Embryonic facial prominence (tissue), 1 donor: ENCODE data around the gene ZNF428.
"Not testable (repeated sequence)": the region's sequence is repeated elsewhere in the genome, so short reads cannot be mapped to it uniquely, and the experiment has no call there.

Experiments used
- DNase-seq: peaks from one replicate; pipeline ENCODE4 v3.0.0-alpha.2; 2016; ENCODE audit errors: extremely low spot score

ZNF428 gene

DNA sequence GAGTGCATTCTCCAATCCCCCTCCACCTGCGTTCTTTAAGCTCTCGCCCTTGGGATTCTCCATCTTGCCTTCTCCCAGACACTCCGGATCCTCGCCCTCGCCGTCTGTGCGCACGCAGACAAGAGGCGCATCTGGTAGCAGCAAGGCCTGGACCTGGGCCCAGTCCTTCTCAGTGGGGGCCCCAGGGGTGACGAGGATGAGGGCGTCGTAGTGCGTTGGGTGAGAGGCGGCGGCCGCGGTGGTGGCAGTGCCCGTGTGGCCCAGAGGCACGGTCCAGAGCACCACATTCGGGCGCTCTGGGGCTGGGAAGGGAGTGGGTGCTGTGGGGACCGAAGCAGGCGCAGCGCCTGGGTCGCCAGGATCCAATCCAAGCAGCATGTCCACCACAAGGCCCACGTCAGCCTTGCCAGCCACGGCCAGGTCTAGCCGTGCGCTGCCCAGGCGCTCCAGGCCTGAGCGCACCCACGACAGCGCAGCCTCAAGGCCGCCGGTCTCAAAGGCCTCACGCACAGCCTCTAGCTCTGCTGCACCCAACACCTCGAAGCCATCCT lies 26.6 kb downstream of the ZNF428 start:
- no peak for DNase-seq

DNA sequence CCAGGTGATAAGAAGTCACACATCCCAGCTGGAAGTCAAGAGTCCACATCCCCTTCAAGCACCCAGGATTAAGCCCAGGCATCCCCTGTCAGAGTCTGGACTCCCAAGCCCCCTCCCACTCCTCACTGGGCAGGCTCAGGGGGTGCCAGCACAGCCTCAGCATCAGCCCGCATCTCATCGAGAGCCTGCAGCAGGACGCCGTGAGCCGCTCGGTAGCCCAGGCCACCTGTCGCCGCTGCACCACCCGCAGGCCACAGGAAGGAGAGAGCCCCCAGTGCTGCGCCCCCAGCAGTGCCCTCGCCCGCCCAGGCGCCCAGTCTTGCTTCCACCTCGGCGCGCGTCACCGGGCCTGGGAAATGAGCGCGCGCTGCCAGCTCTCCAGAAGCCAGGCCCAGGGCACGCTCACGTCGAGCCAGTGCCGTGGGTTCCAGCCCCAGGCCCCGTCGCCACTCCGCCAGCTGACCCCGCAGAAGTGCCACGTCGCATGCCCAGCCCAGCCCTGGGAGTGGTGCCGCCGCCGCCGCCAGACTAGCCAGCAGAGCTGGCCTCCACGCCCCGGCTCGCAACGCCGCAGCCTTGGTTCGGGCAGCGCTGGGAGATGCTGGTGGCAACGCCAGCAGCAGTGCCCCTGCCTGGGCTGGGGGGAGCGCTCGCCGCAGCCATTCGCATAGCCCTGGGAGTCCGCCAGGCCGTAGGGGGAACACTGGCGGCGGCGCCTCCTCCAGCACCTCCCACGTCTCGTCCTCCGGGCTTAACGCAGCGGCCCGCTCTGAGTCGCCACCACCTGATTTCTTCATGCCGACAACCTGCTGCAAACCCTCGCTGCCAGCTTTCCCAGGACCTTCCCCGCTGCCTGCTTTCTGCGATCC lies 27.3 kb downstream of the ZNF428 start:
- DNase-seq: no peak

DNA sequence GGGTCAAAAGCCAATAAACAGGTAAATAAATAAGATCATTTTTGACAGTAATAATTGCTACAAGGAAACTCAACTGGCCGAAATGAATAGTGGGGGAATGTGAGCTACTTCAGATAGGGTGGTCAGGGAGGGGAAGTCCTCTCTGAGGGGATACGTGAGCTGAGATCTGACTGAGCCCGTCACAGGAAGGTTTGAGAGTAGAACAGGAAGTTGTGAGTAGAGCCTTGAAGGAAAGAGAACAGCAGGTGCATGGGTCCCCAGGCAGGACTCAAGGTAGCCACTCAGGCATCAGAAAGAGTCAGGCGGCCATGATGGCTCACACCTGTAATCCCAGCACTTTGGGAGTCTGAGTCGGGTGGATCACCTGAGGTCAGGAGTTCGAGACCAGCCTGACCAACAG lies 29.8 kb downstream of the ZNF428 start:
- no peak for DNase-seq

DNA sequence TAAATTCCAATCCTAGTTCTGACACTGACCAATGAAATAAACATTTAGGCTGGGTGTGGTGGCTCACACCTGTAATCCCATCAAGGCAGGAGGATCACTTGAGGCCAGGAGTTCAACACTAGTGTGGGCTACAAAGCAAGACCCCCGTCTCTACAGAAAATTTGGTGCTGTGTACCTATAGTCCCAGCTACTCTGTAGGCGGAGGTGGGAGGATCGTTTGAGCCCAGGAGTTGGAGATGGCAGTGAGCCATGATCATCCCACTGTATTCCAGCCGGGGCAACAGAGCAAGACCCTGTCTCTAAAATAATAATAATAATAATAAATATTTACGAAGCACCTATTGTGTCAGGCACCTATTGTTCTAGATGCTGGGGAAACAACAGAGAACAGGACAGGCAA lies 30.2 kb downstream of the ZNF428 start:
- no peak for DNase-seq

DNA sequence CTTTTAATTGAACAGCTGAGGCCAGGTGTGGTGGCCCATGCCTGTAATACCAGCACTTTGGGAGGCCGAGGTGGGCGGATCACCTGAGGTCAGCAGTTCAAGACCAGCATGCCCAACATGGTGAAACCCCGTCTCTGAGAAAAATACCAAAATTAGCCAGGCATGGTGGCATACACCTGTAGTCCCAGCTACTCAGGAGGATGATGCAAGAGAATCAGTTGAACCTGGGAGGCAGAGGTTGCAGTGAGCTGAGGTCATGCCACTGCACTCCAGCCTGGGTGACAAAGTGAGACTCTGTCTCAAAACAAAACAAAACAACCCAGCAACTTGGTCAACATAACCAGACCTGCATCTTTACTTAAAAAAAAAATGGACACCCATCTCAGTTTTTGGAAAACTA lies 32.4 kb downstream of the ZNF428 start:
- DNase-seq: not testable (repeated sequence)

DNA sequence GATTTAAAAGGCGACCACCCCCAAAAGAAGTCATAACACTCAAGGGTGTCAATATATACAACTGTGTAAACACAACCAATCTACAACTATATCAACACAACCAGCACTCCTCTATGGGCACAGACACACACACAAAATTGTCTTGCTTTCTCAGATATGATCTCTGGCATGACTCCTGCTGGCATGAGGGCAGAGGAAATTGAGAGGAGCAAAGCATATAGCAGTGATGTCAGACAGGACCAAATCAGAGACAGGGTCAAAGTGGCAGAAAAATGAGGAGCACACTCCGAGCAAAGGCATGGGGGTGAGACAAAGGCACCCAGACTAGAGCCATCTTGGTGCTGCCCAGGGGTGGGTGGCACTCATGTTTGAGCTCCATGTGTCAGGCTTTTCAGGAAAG lies 33.1 kb downstream of the ZNF428 start:
- DNase-seq: no peak

DNA sequence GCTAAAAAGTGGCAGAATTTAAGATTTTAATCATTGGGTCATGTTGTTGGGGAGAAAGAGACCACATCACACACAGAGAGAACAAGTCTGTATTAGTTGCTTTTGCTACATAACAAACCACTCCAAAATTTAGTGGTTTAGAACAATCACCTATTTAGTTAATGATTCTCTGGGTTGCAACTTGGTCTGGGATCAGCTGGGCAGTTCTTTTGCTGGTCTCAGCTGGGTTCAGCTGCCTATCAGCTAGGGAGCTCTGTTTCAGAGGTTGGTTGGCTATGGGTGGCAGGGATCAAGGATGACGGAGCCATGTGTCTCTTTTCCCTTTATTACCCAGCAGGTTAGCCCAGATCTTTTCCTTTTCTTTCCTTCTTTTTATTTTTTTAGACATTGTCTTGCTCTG lies 34.9 kb downstream of the ZNF428 start:
- no peak for DNase-seq

DNA sequence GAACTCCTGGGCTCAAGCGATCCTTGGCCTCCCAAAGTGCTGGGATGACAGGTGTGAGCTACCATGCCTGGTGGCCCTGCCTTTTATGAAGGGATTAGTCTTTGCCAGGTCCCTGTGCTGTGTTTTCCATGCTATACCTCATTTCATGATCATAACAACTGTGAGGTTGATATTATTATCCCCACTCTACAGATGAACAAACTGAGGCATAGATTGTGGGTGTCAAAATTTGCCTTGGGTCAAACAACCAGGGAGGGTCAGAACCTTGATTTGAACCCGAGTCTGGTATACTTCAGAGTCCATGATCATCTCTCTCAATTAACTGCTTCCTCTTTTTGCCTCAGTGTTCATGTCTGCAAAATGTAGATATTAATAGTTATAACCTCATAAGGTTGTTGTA lies 36.9 kb downstream of the ZNF428 start:
- no peak for DNase-seq

DNA sequence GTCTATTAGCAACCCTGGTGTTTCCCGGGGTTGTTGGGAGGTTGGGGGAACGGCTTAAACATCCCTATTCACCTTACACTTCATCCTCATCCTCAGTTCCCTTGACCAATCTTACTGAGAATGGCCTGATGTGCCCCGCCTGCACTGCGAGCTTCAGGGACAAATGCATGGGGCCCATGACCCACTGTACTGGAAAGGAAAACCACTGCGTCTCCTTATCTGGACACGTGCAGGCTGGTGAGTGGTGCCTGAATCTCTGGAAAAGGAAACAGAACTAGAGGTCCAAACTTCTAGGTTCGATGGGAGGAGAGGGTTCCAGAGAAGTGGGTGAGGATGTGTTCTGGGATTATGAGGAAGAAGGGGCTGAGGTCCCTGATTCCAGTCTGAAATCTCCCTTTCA lies 38.0 kb downstream of the ZNF428 start:
- DNase-seq: no peak

DNA sequence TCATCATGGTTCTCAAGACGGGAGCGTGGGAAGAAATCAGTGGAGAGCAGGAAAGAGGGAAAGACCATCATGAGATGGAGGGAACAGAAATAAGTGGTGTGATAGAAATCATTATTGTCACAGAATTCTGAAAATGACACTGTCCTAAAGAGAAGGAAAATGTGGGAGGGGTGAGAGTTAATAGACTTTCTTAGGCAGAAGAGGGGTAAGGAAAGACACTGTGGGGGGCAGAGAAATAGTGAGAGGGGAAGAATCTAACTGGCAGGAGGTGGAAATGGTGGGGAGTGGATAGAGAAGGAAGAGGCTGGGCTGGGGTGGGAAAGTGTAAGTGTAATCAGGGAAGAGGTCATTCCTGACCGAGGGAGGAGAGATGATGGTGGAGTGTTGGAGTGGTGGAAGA lies 40.6 kb downstream of the ZNF428 start:
- no peak for DNase-seq

DNA sequence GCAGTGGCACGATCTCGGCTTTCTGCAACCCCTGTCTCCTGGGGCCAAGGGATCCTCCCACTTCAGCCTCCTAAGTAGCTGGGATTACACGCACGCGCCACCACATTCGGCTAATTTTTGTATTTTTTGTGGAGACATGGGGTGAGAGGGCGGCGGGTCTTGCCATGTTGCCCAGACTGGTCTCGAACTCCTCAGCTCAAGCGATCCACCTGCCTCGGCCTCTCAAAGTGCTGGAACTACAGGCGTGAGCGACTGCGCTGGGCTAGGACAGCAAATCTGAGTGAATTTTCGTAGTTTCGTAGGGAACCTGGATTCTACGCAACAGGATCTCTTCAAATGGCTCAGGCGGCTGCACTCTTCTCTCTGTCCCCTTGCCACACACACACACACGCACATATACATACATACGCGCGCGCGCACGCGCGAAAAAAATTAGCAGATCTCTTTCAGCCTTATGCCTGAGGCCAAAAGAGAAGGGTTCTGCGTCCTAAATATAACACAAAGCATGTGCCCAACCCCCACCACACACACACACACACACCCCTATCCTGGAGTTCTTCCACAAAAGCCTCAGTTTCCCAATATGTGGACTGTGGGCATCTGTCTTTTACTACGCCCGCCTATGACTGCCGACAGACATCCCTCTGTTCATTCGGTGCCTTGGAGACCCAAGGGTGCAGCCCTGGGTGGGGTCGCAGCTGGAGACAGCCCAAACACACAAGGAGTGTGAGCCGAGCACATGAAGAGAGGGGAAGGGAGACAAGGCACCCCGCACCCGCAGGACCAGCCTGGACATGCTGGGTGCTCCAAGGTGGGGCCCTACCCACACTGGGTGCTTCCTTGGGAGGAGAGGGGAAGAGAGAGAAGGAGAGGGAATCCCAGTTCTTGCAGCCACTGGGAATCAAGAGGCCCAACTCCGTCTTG lies 43.2 kb downstream of the ZNF428 start:
- no peak for DNase-seq

DNA sequence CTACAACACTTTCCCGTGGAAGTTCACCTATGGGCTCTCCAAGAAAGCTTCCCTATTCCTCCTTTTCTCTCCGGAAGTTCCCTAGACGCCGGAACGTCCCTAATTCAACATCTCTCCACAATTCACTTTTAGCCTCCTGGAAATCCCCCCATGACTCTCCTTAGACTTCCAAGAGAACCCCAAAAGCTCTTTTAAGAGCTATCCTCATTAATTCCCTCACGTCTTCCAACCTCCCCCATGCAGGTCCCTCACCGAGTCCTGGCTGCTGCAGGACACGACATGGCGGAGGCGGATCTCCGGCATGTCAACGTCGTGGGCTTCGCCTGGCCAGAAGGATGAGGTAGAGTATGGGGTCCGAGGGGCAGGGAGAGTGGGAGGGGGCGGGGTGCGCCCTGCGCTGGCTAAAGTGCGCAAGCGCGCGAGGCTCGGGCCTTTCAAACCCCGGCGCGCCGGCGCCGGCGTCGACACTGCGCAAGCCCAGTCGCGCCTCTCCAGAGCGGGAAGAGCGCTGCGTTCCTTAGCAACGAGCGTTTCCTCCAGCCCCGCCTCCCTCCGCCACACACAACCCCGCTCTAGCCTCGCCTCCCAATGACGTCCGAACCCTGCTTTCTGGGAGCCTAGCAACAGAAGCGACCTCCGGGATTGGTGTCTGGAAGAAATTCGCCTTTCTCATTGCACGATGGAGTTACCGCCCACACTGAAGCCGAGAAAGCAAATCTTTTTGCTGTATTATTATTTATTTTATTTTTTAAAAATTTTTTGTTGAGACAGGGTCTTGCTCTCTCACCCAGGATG lies 44.1 kb downstream of the ZNF428 start, which contains the start of the genes PINLYP and XRCC1:
Gene PINLYP, plus strand, starts transcription at position 646 of the 795 bp plus-strand sequence. CDS start 1,391 bp downstream, outside the sequence.
Gene XRCC1, minus strand, starts transcription at position 372 of the 795 bp plus-strand sequence. Its CDS starts 69 bp downstream, at position 303.
- DNase-seq: peak; percentile 98

DNA sequence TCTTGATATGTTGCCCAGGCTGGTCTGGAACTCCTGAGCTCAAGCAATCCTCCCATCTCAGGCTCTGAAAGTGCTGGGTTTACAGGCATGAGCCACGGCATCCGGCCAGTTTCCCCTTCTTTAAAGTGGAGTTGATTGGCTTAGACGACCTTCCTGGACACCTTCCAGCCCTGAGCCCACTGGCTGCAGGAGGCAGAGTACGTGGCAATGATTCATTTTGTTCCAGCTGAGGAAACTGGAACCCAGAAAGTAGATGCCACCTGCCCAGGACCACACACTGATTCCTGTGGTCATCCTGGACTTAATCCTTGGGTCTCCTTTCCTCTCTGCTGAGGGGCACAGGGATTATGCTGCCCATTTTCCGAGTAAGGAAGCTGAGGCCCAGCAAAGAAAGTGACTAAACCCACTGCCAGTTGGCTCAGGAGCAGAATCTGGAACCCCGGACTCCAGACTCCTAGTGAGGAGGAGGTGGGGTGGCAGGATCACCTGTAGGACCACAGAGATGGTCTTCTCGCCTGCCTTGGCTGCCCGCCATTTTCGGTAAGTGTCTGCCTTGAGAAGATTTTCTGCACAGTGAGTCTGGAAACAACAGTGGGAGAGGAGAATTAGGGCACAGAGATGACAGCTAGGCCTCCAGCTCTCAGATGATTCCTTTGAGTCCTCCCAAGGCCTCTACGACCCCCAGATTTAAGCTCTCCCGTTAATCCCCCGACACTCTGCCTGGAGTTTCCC lies 44.8 kb downstream of the ZNF428 start:
- DNase-seq: no peak

DNA sequence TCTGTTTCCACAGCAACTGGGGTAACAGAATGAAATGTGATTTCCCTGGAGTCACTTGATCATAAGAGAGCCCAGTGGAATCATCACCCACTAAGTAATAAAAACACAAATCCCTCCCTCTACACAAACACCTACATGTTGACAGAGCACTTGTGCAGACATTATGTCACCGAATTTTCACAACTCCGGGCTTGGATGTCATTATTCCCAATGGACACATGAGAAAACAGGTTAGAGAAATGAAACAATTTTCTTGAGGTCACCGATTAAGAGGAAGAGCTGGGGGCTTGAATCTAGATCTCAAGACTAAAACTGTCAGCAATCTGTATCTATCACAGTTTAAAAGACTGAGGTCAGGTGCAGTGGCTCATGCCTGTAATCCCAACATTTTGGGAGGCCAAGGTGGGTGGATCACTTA lies 47.2 kb downstream of the ZNF428 start:
- DNase-seq: no peak

DNA sequence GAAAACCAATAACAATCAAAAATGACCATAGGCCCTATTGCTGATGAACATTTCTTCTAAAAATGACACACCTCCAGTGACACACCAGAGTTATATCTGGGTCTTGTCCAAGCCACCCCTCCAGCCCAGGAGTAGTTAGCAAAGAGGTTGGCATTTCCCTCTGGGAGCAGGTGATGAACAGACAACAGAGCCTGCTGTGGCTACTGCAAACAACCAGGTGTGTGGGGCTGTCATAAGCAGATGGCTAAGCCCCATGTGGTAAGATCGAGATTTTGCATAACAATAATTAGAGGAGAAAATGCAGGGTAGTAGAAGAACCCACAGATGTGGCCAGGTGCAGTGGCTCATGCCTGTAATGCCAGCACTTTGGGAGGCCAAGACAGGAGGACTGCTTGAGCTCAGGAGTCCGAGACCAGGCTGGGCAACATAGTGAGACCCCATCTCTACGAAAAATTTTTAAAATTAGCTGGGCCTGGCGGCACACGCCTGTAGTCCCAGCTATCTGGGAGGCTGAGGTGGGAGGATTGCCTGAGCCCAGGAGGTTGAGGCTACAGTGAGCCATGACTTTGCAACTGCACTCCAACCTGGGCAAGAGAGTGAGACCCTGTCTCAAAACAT lies 49.1 kb downstream of the ZNF428 start:
- no peak for DNase-seq

DNA sequence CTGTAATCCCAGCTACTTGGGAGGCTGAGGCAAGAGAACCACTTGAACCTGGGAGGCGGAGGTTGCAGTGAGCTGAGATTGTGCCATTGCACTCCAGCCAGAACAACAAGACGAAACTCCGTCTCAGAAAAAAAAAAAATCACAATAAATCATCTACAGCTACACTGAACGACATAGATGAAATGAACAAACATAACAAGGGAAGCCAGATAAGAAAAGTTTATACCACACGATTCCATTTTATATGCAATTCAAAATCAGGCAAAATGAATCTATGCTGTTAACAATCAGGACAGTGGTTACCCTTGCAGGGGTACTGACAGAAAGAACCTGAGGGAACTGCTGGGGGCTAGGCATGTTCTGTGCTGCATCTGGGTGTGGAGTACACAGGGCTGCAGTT lies 49.8 kb downstream of the ZNF428 start:
- no peak for DNase-seq

DNA sequence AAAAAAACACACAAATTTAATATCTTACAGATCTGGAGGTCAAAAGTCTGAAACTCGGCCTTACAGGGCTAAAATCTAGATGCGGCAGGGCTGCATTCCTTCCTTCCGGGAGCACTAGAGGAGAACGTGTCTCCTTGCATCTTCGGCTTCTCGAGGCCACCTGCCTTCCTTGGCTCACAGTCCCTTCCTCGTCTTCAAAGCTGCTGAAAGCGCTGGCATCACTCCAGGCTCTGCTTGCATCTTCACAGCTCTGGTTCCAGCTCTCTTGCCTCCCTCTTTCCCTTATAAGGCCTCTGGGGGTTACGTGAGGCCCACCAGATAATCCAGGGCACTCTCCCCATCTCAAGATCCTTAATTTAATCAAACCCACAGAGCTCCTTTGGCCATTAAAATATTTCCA lies 54.6 kb downstream of the ZNF428 start:
- no peak for DNase-seq

DNA sequence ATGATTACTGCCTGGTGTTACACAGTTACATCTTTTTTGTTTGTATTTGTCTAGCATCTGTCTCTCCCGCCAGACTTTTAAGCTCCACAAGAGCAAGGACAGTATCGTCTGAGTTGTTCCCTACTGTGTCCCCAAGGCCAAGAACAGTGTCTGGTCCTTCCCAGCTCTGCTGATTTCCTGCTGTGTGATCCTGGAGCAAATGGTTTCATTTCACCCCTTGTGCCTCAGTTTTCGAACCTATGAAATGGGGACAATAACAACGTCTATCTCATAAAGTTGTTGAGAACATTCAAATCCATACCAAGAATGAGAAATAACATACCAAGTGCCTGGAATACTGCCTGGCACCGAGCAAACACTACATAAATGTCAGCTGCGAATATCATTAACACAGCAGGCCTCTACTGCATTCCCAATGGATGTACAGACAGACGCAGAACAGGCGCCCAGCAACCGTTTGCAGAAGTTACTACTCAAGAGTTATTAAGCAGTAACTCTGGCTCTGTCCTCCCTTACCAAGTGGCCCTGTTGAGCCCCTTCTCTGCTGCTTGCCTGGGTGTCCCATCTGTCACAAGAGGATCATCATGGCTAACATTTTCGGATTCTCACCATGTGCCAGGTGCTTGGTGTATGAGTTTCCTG lies 55.5 kb downstream of the ZNF428 start:
- DNase-seq: no peak

DNA sequence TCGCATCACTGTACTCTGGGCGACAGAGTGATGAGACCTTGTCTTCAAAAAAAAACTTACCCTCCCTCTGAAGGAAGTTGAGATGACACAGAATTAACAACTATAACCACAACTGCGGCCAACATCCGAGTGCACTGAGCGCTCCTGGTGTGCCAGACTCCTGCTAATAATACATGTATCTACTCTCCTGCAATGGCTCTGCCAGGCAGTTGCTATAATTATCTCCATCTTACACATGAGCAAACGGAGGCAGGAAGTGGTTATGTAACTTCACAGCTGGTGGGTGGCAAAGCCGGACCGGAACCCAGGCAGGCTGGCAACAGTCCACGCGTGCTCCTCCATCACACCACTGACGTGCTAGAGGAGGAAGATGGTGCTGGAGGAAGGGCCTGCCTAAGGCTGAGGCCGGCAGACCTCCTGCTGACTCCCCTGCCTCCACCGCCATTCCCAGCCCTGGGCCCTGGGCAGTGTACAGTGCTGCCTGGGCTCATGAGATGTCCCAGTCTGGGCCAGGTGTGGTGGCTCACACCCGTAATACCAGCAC lies 56.7 kb downstream of the ZNF428 start:
- no peak for DNase-seq
